ENCODE measurements around the gene RHBDD2.
A peak's percentile ranks its signal among the peaks of the same experiment; 100 is the strongest.
"Not testable (repeated sequence)": the region's sequence is repeated elsewhere in the genome, so short reads cannot be mapped to it uniquely, and the experiment has no call there.

RHBDD2 gene

DNA sequence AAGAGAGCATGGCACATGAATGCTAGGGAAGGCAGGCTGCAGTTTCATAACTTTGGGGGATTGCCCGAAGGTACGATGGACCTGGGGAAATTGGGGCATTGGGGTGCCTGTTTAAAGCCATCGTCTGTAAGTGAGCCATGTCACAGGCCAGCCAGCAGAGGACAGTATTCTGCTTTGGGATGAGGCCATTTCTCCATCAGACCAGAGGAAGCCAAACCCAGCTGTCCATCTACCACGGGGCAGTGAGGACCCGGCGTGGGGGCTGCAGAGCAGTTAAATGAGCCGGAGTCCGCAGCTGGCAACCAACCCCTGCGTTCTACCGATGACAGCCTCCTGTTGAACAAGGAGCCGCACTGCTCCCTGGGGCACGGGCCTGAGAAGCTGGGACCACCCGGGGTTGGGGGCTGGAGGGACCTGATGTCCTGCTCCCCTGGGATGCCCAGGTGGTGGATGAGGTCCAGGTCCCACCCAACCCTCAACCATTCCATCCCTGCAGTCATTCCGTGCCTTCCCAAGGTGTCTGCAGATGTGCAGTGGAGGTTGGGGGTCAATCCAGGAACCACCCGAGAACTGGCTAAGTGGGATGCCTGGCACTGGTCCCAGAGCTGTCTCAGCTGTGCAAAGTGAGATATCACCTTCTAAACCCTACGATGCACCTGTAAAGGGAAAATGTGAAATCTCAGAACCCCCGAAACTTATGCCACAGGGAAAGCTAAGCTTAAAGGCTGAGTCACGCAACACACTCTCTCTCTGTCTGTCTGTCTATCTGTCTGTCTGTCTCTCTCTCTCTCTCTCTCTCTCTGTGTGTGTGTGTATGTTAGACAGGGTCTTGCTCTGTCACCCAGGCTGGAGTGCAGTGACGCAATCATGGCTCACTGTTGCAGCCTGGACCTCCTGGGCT is 12.1 kb upstream of the RHBDD2 start:
- DNase-seq: peak; percentile 62

DNA sequence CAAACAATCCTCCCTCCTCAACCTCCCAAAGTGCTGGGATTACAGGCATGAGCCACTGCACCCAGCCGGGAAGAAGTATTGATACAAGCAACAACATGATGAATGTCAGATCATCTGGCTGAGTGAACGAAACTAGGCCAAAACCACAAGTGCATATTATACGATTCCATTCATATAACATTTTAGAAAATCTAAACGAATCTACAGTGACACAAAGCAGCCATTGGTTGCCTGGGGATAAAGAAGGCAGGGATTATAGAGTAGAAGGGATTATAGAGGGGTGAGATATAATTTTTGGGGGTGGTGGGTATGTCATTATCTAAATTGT is 11.5 kb upstream of the RHBDD2 start:
- no peak for DNase-seq

DNA sequence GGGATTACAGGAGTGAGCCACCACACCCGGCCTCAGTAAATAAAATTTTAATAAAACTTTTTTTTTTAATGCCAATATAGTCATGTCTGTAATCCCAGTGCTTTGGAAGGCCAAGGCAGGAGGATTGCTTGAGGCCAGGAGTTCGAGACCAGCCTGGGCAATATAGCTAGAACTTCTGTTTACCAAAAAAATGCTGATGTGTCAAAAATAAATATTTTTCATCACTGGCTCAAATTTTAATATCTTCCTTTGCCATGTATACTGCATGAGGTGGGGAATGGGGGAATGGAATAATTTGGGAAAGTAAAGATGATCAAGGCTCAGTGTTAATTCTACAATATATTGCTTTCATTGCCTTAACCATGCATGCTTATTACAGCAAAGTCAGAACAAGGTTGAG is 10.7 kb upstream of the RHBDD2 start:
- DNase-seq: no peak

DNA sequence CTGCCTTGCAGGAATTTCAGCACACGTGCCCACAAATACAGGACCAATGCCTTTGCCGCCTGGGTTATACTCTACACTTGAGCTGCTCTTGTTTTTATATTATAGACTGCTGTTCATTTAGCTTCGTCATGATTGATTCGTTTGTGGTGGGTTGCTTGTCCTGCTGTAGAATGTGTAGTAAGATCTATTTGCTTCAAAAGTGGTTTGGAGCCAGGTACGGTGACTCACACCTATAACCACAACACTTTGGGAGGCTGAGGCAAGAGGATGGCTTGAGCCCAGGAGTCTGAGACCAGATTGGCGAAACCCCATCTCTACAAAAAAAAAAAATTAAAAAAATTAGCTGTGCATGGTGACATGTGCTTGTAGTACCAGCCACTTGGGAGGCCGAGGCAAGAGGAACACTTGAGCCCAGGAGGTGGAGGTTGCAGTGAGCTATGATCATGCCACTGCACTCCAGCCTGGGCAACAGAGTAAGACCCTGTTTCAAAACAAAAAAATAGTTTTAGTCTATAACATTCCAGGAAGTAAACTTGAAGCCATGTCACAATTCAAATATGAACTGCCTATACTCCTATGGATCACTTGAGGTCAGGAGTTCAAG is 9.0 kb upstream of the RHBDD2 start:
- DNase-seq: no peak

- no peak for DNase-seq
These were observed 8.2 kb upstream of the RHBDD2 start for GRCh38 chr7:75870557-75871161.

- DNase-seq: no peak
These were observed 6.6 kb upstream of the RHBDD2 start for GRCh38 chr7:75872073-75872782.

DNA sequence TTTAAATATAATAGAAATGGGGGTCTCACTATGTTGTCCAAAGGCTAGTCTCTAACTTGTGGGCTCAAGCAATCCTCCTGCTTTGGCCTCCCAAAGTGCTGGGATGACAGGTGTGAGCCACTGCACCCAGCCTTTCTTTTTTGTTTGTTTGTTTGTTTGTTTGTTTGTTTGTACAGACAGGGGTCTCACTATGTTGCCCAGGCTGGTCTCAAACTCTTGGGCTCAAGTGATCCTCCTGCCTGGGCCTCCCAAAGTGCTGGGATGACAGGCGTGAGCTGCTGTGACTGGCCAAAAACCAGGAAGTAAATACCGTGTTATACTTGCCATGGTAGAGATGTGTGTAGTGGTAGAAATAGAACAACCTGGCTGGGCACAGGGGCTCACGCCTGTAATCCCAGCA is 4.7 kb upstream of the RHBDD2 start:
- DNase-seq: not testable (repeated sequence)

GRCh38 chr7:75875113-75876080 is 3.4 kb upstream of the RHBDD2 start:
- DNase-seq: no peak

GRCh38 chr7:75876126-75876881 is 2.5 kb upstream of the RHBDD2 start:
- no peak for DNase-seq

GRCh38 chr7:75878312-75878768 is 494 bp upstream of the RHBDD2 start:
- no peak for DNase-seq

- DNase-seq: peak; percentile 80
These were observed 944 bp downstream of the RHBDD2 start for GRCh38 chr7:75879771-75880184.

- no peak for DNase-seq
These were observed 1.4 kb downstream of the RHBDD2 start for GRCh38 chr7:75880242-75880641.

DNA sequence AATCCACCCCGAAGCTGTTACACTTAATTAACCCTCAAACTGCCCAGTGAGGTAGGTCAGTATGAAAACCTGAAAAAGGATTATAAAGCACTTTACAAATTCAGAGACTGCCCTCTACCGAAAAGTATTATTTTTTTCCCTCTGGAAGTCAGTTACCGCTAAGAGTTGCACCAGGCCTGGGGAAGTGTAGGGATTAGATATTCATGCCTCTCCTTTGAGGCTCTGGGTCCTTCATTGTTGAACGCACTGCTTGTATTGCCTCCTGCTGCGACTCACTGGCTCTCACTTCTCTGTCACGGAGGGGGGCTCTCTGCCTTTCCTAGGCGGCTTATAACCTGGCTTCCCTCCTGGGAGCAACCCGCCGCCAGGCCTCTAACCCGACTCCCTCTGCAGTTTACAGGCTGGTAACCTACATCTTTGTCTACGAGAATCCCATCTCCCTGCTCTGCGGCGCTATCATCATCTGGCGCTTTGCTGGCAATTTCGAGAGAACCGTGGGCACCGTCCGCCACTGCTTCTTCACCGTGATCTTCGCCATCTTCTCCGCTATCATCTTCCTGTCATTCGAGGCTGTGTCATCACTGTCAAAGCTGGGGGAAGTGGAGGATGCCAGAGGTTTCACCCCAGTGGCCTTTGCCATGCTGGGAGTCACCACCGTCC is 2.7 kb downstream of the RHBDD2 start:
- no peak for DNase-seq

GRCh38 chr7:75883265-75883824 is 4.5 kb downstream of the RHBDD2 start:
- DNase-seq: not testable (repeated sequence)

GRCh38 chr7:75884476-75884875 is 5.6 kb downstream of the RHBDD2 start:
- DNase-seq: no peak

DNA sequence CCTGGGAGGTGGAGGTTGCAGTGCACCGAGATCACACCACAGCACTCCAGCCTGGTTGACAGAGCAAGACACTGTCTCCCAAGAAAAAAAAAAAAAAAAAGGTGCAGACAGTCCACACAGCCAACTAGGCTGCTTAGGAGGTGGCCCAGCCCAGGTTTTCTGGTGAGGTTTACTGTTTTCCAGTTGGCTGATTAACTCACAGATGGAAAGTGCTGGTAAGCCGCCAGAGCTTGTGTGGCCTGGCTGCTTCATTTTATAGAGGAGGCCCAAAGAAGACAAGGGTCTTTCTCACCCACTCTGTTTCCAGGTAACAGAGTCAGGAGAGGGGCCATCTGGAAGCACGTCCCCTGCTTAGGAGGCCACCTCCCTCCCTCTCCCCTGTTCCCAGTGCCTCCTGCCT is 6.2 kb downstream of the RHBDD2 start:
- no peak for DNase-seq

- DNase-seq: no peak
These were observed 9.0 kb downstream of the RHBDD2 start for GRCh38 chr7:75887669-75888369.

DNA sequence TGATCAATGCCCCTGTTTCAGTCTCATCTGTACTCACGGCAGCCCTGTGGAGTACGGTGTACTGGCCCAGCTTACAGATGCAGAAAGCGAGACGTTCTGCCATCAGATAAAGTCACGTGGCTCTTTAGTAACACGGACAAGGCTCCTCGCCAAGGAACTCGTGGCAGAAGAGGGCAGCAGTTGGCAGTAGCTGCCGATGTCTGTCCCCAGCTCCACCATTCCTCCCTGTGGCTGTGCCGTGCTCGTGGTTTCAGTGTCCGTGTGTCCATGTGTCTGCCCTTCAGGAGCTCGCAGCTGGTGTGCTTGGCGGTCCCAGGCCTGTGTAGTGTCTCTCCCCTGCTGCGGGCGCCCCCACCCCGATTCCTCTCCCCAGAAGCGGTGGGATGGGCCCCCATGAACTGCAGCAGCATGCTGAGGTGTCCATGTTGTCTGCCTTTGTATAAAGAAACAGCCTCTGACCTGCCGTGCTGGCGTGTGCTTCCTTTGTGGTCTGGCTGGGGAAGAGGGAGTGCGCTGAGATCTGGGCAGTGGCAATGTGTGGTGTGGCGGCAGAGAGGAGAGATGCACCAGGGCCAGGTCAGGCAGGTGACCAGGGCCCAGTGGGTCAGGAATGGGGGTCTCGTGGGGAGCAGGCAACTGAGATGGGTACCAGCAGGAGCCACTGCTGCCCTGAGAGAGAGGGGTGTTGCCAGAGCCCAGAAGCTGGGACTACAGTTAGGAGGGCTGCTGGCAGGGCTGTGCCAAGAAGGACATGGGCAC is 9.8 kb downstream of the RHBDD2 start:
- DNase-seq: no peak

DNA sequence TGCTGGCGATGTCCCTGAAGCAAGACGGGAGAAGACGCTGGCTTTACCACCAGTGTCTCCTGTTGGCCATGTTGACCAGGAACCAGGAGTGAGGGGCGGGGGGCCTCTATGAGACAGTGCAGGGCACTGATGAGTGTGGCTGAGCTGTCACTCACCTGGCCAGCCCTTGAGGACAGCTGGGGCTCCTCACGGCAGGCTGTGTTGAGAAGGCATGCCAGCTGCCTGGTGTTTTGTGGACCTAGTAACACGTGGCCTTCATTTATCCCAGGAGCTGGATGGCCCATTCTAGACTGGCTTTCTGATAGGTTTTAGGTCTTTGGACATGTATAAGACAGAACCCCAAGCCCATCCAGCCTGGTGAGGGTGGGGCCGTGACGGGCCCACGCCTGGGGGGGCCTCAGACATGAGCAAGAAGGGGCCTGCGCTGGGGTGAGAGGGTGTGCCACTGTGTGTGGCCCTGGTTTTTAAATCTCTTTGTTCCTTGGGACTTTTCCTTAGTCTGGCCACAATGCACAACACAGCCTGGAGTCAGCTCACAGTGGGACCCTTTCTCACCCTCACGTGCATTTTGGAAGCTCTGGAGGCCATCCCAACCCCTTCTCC is 10.5 kb downstream of the RHBDD2 start:
- no peak for DNase-seq
